Middle frontal gyrus (tissue), 1 donor: ENCODE measurements around the gene ELN.

Experiments used
- DNase-seq: peaks from one replicate; pipeline ENCODE4 v3.0.0-alpha.2; 2015; ENCODE audit warnings: low spot score; ENCODE audit errors: extremely low spot score

ELN gene

GRCh38 chr7:74023092-74023536 is 4.9 kb upstream of the ELN start:
- no peak for DNase-seq

GRCh38 chr7:74023786-74024185 is 4.2 kb upstream of the ELN start:
- no peak for DNase-seq

GRCh38 chr7:74025146-74025545 is 2.8 kb upstream of the ELN start:
- no peak for DNase-seq

DNA sequence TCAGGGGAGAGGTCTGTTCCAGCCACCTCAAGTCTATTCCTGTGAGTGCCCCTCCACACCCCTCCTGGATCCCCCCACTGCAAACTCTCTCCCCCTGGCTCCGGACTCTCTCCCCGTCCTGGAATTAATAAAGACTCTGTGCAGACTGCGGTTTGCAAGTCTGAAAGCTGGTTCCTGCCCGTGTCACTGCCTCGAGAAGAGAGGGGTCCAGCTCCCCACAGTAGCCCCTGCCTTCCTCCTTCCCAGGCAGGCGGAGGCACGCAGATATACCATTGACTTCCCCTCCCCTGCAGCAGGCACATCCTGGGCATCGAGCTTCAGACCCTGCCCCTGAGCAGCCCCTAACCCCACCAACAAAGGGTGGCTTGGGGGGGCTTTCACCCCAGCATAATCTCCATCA is 2.2 kb upstream of the ELN start:
- DNase-seq: no peak

DNA sequence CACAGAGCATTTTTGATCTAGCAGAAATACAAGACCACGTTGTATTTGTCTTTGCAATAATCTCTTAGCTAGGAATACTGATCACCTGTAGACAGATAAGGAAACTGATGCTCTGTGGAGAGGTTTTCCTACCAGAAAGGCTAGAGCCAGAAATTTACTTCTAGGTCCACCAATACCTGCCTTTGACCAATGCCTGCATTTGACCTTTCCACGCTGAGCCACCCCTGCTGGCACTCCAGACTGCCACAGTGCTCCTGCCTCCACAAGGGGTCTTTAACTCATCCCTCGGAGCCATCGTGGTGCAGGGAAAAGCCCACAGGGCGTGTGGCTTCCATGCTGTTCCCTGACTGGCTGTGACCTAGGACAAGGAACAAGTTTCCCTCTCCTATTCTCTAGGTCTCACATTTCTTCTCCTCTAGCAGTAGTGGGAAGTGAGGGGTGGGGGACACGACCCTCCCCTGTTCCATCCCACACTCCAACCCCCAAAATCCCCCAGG is 1.5 kb upstream of the ELN start:
- DNase-seq: no peak

DNA sequence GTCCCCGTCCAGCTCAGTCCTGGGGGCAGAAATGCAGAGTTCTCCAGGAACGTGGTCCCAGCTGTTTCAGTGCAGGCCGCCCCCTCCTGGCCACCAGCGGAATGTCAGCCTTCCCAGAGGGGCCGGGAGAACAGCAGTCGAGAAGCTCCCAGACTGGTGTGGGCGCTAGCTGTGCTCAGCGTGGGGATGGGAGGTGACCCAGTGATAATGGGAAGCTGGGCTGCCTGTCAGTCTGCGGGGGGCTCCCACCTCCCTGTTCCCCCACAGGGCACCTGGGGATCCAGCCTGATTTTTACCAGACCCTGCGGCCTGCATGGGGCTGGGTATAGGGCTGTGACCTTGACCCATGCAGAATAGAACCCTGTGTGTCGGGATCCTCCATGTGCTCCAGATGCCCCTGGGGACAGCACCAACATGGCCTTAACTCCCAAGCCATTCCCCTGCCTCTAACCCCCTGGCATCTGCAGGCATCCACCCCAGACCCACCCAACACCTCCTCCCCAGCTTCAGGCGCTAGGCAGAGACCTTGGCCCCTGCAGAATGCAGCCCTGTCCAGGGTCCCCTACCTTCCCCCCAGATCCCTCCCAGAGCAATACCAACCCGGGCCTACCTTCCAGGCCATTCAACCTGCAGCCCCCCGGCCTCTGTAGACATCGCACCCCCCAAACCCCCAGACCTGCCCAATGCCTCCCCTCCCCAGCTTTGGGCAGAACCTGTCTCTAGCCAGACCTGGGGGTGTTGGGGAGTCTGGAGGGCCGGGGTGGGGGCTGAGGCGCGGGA is 880 bp upstream of the ELN start:
- DNase-seq: peak; percentile 53

DNA sequence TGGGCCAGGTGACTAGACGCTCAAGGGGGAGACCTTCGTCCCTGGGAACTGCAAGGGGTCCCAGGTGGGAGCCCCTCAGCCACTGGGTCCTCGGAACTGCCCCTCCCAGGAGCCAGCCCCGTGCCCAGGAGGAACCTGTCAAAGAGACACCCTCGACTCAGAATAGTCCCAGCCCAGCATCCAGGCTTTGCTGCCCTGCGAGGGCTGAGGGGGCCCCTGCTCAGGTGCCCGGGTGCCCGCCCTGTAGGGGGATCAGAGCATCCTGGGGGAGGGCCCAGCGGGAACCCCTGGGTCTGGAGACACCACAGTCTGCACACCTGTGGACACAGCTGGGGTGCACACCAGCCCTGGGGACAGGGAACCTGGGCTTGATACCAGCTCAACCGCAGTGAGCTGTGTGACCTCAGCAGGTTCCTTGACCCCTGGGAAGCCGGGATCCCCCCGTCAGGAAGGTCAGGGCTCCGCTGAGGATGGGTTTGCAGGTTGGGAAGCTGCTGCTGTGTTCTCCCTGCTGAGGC is 407 bp downstream of the ELN start:
- DNase-seq: no peak

GRCh38 chr7:74029089-74029785 is 1.3 kb downstream of the ELN start:
- no peak for DNase-seq

- DNase-seq: no peak
Measured at GRCh38 chr7:74029991-74030415, 2.0 kb downstream of the ELN start.

DNA sequence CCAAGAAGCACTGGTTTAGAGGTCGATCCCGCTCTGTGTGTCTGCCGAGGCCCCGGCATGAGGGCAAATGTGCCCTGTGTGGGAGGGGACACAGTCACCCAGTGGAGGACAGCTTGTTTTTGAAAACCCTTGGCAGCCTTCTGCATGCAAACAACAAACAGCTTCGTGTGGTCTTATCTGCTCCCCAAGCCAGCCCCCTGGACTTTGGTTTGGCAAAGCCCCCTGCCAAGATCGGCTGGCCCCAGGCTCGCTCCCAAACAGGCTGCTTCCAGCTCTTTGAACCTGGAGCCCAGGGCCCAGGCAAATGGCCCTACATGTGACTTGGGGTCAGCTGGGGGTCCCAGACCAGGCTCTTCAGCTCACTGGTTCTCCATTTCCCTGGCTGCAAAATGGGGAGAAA is 2.9 kb downstream of the ELN start:
- no peak for DNase-seq

- no peak for DNase-seq
Measured at GRCh38 chr7:74031403-74032190, 3.6 kb downstream of the ELN start.

GRCh38 chr7:74032191-74032490 is 4.2 kb downstream of the ELN start:
- DNase-seq: no peak

DNA sequence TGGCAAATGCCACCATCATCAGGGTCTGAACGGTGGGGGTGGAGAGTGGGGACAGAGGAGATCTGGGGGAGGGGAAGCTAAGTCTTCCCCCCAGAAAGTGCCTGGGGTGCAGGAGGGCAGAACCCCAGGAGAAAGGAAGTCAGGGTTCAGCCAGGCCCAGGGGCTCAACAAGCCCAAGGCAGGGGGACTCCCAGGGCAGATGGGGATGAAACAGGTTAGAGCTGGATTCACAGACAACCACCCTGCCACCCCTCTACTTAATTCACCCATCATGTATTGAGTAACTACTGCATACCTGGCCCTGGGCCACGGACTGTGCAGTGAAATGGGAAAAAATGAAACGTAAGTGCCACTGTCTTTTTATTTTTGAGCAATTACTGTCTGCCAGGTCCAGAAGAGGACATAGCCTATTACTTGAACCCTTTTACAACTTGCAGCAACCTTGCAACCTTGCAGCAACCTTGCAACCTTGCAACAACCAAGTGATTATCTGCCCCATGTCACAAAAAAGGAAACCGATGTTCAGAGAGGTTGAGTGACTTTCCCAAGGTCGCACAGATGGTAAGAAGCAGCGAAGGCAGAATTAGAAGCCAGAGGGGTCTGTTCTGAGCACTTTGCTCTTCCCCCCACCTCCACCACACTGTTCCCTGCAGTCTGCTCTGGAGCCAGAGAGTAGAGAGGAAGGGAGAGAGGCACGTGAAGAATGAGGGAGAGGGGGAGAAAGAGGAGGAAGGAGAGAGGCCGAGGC is 4.8 kb downstream of the ELN start:
- DNase-seq: no peak

DNA sequence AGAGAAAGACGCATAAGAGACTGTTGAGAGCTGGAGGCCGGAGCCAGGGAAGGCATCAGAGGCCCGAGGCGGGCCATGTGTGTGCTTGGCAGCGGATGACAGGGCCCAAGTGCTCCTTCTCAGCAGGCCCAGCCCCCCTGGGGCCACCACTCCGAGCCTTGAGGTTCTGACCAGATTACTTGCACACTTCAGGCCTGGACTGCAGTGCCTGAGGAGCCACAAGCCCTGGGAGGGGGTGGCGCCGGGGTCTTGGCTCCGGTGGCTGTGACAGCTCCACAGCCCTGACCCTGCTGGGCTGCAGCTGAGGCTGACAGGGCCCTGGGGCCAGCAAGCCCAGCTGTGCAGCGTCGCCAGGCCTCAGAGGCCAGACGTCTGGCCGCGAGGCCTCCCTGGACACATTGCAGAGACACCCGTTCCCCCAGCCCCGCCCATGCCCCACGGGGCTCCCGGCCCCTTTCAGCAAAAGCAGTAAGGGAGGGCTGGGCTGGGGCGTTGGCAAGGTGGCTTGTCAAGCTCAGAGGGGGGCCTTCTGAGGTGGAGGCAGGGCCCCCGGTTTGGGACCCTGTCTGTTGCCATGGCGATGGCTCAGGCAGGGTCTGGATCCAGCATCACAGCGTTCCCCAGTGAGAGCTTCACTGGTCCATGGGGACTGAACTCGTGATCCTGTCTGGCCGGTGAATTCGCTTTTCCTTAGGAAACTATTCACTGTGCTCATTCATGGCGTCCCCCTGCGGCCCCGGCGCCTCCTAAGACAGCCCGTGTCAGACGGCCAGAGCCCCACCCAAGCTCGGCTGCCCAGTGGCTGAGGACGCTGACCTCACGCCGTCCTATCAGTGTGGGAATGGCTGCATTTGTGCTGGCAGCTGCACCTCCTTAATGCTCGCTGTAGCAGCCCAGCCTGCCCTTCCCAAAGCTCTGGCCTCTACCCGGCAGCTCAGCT is 5.7 kb downstream of the ELN start:
- DNase-seq: no peak

- DNase-seq: no peak
Measured at GRCh38 chr7:74037609-74038008, 9.6 kb downstream of the ELN start.

GRCh38 chr7:74038194-74038961 is 10.4 kb downstream of the ELN start:
- no peak for DNase-seq

- no peak for DNase-seq
Measured at GRCh38 chr7:74039337-74039736, 11.4 kb downstream of the ELN start.

GRCh38 chr7:74040101-74040790 is 12.3 kb downstream of the ELN start:
- no peak for DNase-seq
